ENCODE data around the gene TFEB. TPM values are rescaled to one million over a fixed set of nuclear protein-coding genes. Genes with fewer than 3 reads are reported as not detected.

TFEB gene
- total RNA-seq, 1 donor from 2014 or later = 3.1 TPM

DNA sequence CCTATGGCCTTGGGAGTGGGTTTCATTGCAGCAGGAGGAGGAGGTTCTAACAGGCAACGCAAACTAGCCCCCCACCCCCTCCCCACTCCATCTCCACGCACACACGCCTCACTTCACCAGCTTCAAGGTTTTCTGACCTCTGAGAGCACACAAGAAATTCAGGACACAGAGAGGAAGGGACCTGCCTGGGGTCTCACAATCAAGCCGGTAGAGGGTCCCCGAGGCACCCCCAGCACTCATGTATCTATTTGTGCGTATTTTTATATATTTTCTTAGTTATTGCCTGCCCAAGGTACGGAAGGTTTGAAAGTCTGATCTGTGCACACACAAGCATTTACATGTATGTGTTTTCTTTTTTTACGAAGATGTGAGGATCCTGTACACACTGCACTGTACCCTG lies 80.2 kb downstream of the TFEB start:
- Mint-ChIP-seq H3K4me3 (ENCODE audit: unreplicated experiment) (no peak overlapping the region), H3K4me1 (ENCODE audit: low read depth, unreplicated experiment) (peaks cover 4% of the 10 kb centered on the region)

GRCh38 chr6:41654698-41655151 lies 80.7 kb downstream of the TFEB start:
- Mint-ChIP-seq H3K4me3 (ENCODE audit: unreplicated experiment) (no peak overlapping the region), H3K27ac (ENCODE audit: unreplicated experiment) (no peak overlapping the region), H3K9me3 (ENCODE audit: unreplicated experiment) (peaks cover 5% of the 10 kb centered on the region), H3K4me1 (ENCODE audit: low read depth, unreplicated experiment) (peaks cover 4% of the 10 kb centered on the region), H3K27me3 (ENCODE audit: unreplicated experiment) (peaks cover 3% of the 10 kb centered on the region), H3K36me3 (ENCODE audit: unreplicated experiment) (no peaks in the 10 kb centered on the region)
- DNase-seq = no peak
- TF ChIP-seq, protein P1, sequence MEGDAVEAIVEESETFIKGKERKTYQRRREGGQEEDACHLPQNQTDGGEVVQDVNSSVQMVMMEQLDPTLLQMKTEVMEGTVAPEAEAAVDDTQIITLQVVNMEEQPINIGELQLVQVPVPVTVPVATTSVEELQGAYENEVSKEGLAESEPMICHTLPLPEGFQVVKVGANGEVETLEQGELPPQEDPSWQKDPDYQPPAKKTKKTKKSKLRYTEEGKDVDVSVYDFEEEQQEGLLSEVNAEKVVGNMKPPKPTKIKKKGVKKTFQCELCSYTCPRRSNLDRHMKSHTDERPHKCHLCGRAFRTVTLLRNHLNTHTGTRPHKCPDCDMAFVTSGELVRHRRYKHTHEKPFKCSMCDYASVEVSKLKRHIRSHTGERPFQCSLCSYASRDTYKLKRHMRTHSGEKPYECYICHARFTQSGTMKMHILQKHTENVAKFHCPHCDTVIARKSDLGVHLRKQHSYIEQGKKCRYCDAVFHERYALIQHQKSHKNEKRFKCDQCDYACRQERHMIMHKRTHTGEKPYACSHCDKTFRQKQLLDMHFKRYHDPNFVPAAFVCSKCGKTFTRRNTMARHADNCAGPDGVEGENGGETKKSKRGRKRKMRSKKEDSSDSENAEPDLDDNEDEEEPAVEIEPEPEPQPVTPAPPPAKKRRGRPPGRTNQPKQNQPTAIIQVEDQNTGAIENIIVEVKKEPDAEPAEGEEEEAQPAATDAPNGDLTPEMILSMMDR (IDR thresholded peaks at IDR 0.05; ENCODE audit: partially characterized antibody, unreplicated experiment) = no peak

More for the DNA sequence above, 80.2 kb downstream of the TFEB start:
- H3K36me3 Mint-ChIP-seq (ENCODE audit: unreplicated experiment) = no peaks in the 10 kb centered on the region
- TF ChIP-seq, protein P1 (IDR thresholded peaks at IDR 0.05; ENCODE audit: partially characterized antibody, unreplicated experiment) = no peak
- H3K9me3 Mint-ChIP-seq (ENCODE audit: unreplicated experiment) = peaks cover 5% of the 10 kb centered on the region
- no peak for DNase-seq
- peaks cover 3% of the 10 kb centered on the region for H3K27me3 Mint-ChIP-seq (ENCODE audit: unreplicated experiment)
- no peak overlapping the region for H3K27ac Mint-ChIP-seq (ENCODE audit: unreplicated experiment)

DNA sequence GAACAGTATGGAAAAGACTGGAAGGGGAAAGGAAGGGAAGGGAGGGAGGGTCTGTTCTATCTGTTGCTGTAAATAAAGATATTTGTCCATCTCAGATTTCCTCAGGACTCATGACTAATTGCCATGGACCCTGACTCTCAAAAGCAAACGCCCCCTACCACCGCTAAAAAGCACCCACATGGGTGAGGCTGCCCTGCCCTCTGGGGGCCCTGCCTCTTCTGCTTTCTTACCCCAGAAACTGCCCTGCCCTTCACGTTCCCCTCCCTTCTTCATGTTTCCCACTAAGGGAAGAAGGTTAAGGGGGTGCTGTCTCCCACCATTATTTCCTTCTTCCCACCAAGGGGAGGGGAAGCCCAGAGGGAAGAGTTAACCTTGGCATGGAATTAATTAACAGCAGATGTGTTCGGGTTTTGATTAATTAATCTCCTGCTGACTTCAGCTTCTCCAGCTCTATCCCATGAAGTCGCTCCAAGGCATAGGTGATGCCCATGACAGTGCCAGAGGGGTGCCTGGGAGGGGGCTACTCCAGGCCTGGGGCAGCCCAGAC lies 81.2 kb downstream of the TFEB start:
- peaks cover 5% of the 10 kb centered on the region for H3K9me3 Mint-ChIP-seq (ENCODE audit: unreplicated experiment)
- no peak for DNase-seq
- H3K27me3 Mint-ChIP-seq (ENCODE audit: unreplicated experiment) = peaks cover 6% of the 10 kb centered on the region
- H3K4me1 Mint-ChIP-seq (ENCODE audit: low read depth, unreplicated experiment) = peaks cover 4% of the 10 kb centered on the region
- no peaks in the 10 kb centered on the region for H3K36me3 Mint-ChIP-seq (ENCODE audit: unreplicated experiment)
- no peak overlapping the region for H3K4me3 Mint-ChIP-seq (ENCODE audit: unreplicated experiment)
- TF ChIP-seq, protein P1 (IDR thresholded peaks at IDR 0.05; ENCODE audit: partially characterized antibody, unreplicated experiment) = no peak
- no peak overlapping the region for H3K27ac Mint-ChIP-seq (ENCODE audit: unreplicated experiment)

DNA sequence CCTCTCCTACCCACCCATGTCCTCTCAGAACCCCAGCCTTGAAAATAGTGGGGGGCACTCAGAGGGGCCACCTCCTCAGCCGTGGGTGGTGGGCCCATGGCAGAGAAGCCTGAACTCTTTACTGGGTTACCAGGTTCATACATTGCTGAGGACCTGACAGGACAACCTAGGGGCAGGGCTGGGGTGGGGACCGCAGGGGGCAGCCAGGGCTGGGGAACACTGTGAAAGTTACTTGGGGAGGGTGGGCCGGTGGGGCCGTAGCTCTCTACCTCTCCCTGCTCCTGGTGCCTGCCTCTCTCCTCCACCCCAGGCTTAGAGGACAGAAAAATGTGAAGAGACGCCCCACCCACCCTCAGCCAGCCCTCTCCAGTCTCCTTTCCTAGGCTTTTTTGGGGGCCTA lies 81.7 kb downstream of the TFEB start:
- no peak overlapping the region for H3K27ac Mint-ChIP-seq (ENCODE audit: unreplicated experiment)
- H3K4me1 Mint-ChIP-seq (ENCODE audit: low read depth, unreplicated experiment) = peaks cover 4% of the 10 kb centered on the region
- peaks cover 5% of the 10 kb centered on the region for H3K9me3 Mint-ChIP-seq (ENCODE audit: unreplicated experiment)
- TF ChIP-seq, protein P1 (IDR thresholded peaks at IDR 0.05; ENCODE audit: partially characterized antibody, unreplicated experiment) = no peak
- no peaks in the 10 kb centered on the region for H3K36me3 Mint-ChIP-seq (ENCODE audit: unreplicated experiment)
- H3K27me3 Mint-ChIP-seq (ENCODE audit: unreplicated experiment) = peaks cover 6% of the 10 kb centered on the region
- no peak for DNase-seq
- no peak overlapping the region for H3K4me3 Mint-ChIP-seq (ENCODE audit: unreplicated experiment)

DNA sequence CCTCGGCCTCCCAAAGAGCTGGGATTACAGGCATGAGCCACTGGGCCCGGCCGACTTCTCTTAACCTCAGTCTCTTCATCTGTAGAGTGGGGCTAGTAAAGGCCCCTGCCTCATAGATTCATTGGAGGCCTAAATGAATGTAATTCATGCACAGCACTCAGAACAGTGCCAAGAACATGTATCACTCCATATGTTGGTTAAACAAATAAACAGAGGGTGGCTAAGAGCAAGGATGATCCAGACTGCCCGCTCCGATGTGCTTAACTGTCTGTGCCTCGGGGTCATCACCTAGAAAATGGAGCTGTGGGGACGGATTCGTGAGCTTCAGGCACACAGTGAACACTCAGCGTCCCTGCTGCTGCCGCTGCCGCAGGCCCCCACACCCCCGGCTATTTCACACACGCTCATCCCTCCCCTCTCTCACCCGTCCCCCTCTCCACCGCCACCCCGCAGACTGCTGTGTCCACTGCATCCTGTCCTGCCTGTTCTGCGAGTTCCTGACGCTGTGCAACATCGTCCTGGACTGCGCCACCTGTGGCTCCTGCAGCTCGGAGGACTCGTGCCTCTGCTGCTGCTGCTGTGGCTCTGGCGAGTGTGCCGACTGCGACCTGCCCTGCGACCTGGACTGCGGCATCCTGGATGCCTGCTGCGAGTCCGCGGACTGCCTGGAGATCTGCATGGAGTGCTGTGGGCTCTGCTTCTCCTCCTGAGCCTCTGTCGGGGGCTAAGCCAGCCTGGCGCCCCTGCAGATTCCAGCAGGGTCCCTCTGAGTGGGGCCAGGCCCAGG lies 82.3 kb downstream of the TFEB start:
- no peak overlapping the region for H3K27ac Mint-ChIP-seq (ENCODE audit: unreplicated experiment)
- H3K36me3 Mint-ChIP-seq (ENCODE audit: unreplicated experiment) = no peaks in the 10 kb centered on the region
- H3K27me3 Mint-ChIP-seq (ENCODE audit: unreplicated experiment) = peaks cover 6% of the 10 kb centered on the region
- no peak overlapping the region for H3K4me3 Mint-ChIP-seq (ENCODE audit: unreplicated experiment)
- TF ChIP-seq, protein P1 (IDR thresholded peaks at IDR 0.05; ENCODE audit: partially characterized antibody, unreplicated experiment) = no peak
- peaks cover 5% of the 10 kb centered on the region for H3K9me3 Mint-ChIP-seq (ENCODE audit: unreplicated experiment)
- DNase-seq = no peak
- peaks cover 2% of the 10 kb centered on the region for H3K4me1 Mint-ChIP-seq (ENCODE audit: low read depth, unreplicated experiment)

All from glutamatergic neuron (in vitro differentiated cells).